ENCODE results near the gene REC8.

REC8 gene

GRCh38 chr14:24159777-24160498, 11.9 kb upstream of the REC8 start:
- DNase-seq (ENCODE audit: low spot score) = no peak

GRCh38 chr14:24160499-24160849, 11.4 kb upstream of the REC8 start:
- TF ChIP-seq, protein P1, sequence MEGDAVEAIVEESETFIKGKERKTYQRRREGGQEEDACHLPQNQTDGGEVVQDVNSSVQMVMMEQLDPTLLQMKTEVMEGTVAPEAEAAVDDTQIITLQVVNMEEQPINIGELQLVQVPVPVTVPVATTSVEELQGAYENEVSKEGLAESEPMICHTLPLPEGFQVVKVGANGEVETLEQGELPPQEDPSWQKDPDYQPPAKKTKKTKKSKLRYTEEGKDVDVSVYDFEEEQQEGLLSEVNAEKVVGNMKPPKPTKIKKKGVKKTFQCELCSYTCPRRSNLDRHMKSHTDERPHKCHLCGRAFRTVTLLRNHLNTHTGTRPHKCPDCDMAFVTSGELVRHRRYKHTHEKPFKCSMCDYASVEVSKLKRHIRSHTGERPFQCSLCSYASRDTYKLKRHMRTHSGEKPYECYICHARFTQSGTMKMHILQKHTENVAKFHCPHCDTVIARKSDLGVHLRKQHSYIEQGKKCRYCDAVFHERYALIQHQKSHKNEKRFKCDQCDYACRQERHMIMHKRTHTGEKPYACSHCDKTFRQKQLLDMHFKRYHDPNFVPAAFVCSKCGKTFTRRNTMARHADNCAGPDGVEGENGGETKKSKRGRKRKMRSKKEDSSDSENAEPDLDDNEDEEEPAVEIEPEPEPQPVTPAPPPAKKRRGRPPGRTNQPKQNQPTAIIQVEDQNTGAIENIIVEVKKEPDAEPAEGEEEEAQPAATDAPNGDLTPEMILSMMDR (IDR thresholded peaks at IDR 0.05; ENCODE audit: extremely low read depth, insufficient read depth, missing control alignments) = no peak
- no peak for DNase-seq (ENCODE audit: low spot score)
- in situ Hi-C loops (cut with MboI; ENCODE audit: low pct_unique_long_range_greater_than_20kb, low sequenced_read_pairs, unreplicated experiment) = no loop called here

More at GRCh38 chr14:24159777-24160498, 11.9 kb upstream of the REC8 start:
- in situ Hi-C loops (cut with MboI; ENCODE audit: low pct_unique_long_range_greater_than_20kb, low sequenced_read_pairs, unreplicated experiment) = no loop called here
- TF ChIP-seq, protein P1 (IDR thresholded peaks at IDR 0.05; ENCODE audit: extremely low read depth, insufficient read depth, missing control alignments) = no peak

DNA sequence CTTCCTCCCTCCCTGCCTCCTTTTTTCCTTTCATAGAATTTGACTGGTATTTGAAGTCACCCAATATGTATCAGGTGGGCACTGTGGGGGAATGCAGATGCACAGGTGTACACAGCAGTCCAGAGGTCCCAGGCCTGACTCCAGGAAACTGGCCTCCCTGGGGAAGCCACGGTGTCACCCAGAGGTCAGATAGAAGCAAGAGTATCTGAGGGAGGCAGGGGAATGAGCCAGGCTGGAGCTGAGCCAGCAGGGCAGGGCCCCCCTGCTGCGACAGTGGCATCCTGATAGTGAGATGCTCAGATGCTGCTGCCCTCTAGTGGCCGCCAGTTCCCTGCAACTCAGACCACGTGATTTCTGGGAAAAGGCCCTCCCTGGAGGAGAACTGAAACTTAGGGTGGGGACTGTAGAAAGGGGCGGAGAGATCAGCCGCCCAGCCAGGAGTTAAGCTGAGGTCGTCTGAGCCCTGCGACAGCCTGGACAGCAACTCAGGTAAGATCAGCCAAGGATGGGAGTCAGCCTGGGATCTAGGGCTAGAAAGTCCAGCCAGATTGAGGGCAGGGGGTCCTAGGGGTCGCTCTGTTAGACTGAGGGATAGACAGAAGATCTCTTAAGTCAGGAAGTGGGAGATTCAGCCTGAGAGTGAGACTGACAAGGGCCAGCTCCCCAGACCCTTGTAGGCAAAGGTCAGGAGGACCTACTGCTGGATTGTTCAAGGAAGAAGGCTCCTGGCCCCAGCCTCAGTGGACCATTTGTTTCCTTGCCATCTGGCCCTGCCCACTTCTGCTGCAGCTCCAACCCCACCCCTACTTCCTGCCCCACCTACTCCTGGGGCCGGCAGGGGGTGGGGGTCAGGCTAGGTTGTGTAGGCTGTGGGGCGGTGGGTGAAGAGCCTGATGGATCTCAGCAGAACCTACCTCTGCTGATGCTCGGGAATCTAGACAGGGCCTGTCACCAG, 10.8 kb upstream of the REC8 start, which contains the start of gene IRF9:
Gene IRF9 (plus strand): TSS at position 416 of the 955 bp plus-strand sequence. CDS start 880 bp downstream, outside the sequence.
- in situ Hi-C loops (cut with MboI; ENCODE audit: low pct_unique_long_range_greater_than_20kb, low sequenced_read_pairs, unreplicated experiment) = no loop called here
- TF ChIP-seq, protein P1 (IDR thresholded peaks at IDR 0.05; ENCODE audit: extremely low read depth, insufficient read depth, missing control alignments) = peak; percentile 90
- peak; percentile 94 for DNase-seq (ENCODE audit: low spot score)

DNA sequence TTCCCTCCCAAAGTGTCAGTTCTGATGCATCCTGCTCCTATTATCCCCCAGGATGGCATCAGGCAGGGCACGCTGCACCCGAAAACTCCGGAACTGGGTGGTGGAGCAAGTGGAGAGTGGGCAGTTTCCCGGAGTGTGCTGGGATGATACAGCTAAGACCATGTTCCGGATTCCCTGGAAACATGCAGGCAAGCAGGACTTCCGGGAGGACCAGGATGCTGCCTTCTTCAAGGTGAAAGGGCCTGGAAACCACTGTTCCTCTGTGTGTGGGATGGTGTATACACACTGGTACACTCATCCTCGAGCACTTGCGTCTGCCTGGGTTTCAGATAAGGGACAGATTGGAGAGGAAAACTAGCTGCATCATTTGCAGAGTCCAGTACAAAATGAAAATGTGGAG, 9.8 kb upstream of the REC8 start:
- in situ Hi-C loops (cut with MboI; ENCODE audit: low pct_unique_long_range_greater_than_20kb, low sequenced_read_pairs, unreplicated experiment) = no loop called here
- DNase-seq (ENCODE audit: low spot score) = no peak
- TF ChIP-seq, protein P1 (IDR thresholded peaks at IDR 0.05; ENCODE audit: extremely low read depth, insufficient read depth, missing control alignments) = no peak

- no peak for DNase-seq (ENCODE audit: low spot score)
- TF ChIP-seq, protein P1 (IDR thresholded peaks at IDR 0.05; ENCODE audit: extremely low read depth, insufficient read depth, missing control alignments) = no peak
- in situ Hi-C loops (cut with MboI; ENCODE audit: low pct_unique_long_range_greater_than_20kb, low sequenced_read_pairs, unreplicated experiment) = no loop called here
Observed at GRCh38 chr14:24164518-24164991, 7.3 kb upstream of the REC8 start.

- in situ Hi-C loops (cut with MboI; ENCODE audit: low pct_unique_long_range_greater_than_20kb, low sequenced_read_pairs, unreplicated experiment) = no loop called here
- TF ChIP-seq, protein P1 (IDR thresholded peaks at IDR 0.05; ENCODE audit: extremely low read depth, insufficient read depth, missing control alignments) = no peak
- no peak for DNase-seq (ENCODE audit: low spot score)
Observed at GRCh38 chr14:24165785-24166184, 6.1 kb upstream of the REC8 start.

Measured in GM13977 (cell line).